HepG2 (cell line): Measurements from ENCODE around the gene HAGHL. TPM values are rescaled to one million over a fixed set of nuclear protein-coding genes. Genes with fewer than 3 reads are reported as not detected.

Source experiments
- AFF4 ChIP-seq: sonication (generic); formaldehyde crosslinking; IDR thresholded peaks from 2 replicates; pipeline ENCODE4 v1.4.0; 2020; ENCODE audit warnings: missing genetic modification reagents
- FOXM1 ChIP-seq: sonication (generic); formaldehyde crosslinking; IDR thresholded peaks from 2 replicates; pipeline ENCODE4 v1.5.0; 2020; ENCODE audit warnings: missing genetic modification reagents
- GATA4 ChIP-seq: sonication (generic); IDR thresholded peaks from 2 replicates; pipeline ENCODE4 v1.6.1; 2016; ENCODE audit warnings: antibody characterized with exemption, low read depth, borderline replicate concordance
- HMGXB3 ChIP-seq: sonication (generic); formaldehyde crosslinking; IDR thresholded peaks from 2 replicates; pipeline ENCODE4 v1.4.0; 2020; ENCODE audit warnings: missing genetic modification reagents, borderline replicate concordance
- IKZF1 ChIP-seq: fragments of 450-650 bp; IDR thresholded peaks from 2 replicates; pipeline ENCODE4 v1.7.1; 2016
- JARID2 ChIP-seq: sonication (generic); formaldehyde crosslinking; IDR thresholded peaks from 2 replicates; pipeline ENCODE4 v1.8.1; 2023; ENCODE audit warnings: missing genetic modification reagents, inconsistent platforms; ENCODE audit not compliant: insufficient replicate concordance
- LBX2 ChIP-seq: sonication (generic); formaldehyde crosslinking; IDR thresholded peaks from 2 replicates; pipeline ENCODE4 v1.5.0; 2020; ENCODE audit warnings: missing genetic modification reagents, mild to moderate bottlenecking, borderline replicate concordance
- PREB ChIP-seq: sonication (generic); formaldehyde crosslinking; IDR thresholded peaks from 2 replicates; pipeline ENCODE4 v1.4.0; 2020; ENCODE audit warnings: missing genetic modification reagents
- RARG ChIP-seq: sonication (generic); formaldehyde crosslinking; IDR thresholded peaks from 2 replicates; pipeline ENCODE4 v1.4.0; 2020; ENCODE audit warnings: low read depth, mild to moderate bottlenecking, missing genetic modification reagents
- ZBTB38 ChIP-seq: sonication (generic); formaldehyde crosslinking; IDR thresholded peaks from 2 replicates; pipeline ENCODE4 v1.5.1; 2020; ENCODE audit warnings: mild to moderate bottlenecking, missing genetic modification reagents
- ZNF160 ChIP-seq: sonication (generic); formaldehyde crosslinking; IDR thresholded peaks from 2 replicates; pipeline ENCODE4 v1.8.0; 2022; ENCODE audit warnings: mild to moderate bottlenecking, inconsistent platforms, missing genetic modification reagents
- ZNF3 ChIP-seq: IDR thresholded peaks from 2 replicates; pipeline ENCODE4 v1.7.0; 2017; ENCODE audit warnings: inconsistent platforms
- ZNF335 ChIP-seq: sonication (generic); formaldehyde crosslinking; IDR thresholded peaks from 2 replicates; pipeline ENCODE4 v1.4.0; 2020; ENCODE audit warnings: missing genetic modification reagents
- ZNF570 ChIP-seq: sonication (generic); formaldehyde crosslinking; IDR thresholded peaks from 2 replicates; pipeline ENCODE4 v1.4.0; 2020; ENCODE audit warnings: mild to moderate bottlenecking, missing genetic modification reagents, borderline replicate concordance
- ZNF660 ChIP-seq: sonication (generic); formaldehyde crosslinking; IDR thresholded peaks from 2 replicates; pipeline ENCODE4 v1.5.1; 2020; ENCODE audit warnings: mild to moderate bottlenecking, low read depth, missing genetic modification reagents, borderline replicate concordance
- ZNF781 ChIP-seq: sonication (generic); formaldehyde crosslinking; IDR thresholded peaks from 2 replicates; pipeline ENCODE4 v1.5.1; 2020; ENCODE audit warnings: borderline replicate concordance, mild to moderate bottlenecking, missing genetic modification reagents; ENCODE audit errors: not compliant biosample characterization
- ZNF816 ChIP-seq: sonication (generic); formaldehyde crosslinking; IDR thresholded peaks from 2 replicates; pipeline ENCODE4 v1.8.0; 2022; ENCODE audit warnings: missing genetic modification reagents, mild to moderate bottlenecking, borderline replicate concordance
- polyA plus RNA-seq, 8 experiments: library from polyadenylated mRNA; depleted of rRNA in 3 of 8; stranded (reverse) in 7 of 8; unstranded in 1 of 8; fragments of >200 nt; fragmentation: Illumina TruSeq in 4 of 8; extraction: Trizol in 4 of 8; gene quantifications; 2 replicates each; pipeline versions ENCODE4 v1.2.1 to v1.2.3, GENCODE V29; 2011 to 2016; ENCODE audit warnings: low read depth in 4 of 8, missing spikeins in 1 of 8, mixed read lengths in 1 of 8; ENCODE audit not compliant: insufficient read depth in 1 of 8
- total RNA-seq, 5 experiments: library from RNA; depleted of rRNA; stranded (reverse); fragments of >200 nt; fragmentation: Illumina TruSeq; extraction: Trizol; gene quantifications; 2 replicates each; pipeline ENCODE4 v1.2.3, GENCODE V29; 2016; ENCODE audit warnings: low read depth in 1 of 5

HAGHL gene
- total and polyA plus RNA-seq, 2 of the 13 experiments (the other 11 are each of a cell fraction or from before 2014, with no cell fraction given) = 3.4 to 8.4 TPM

- TF ChIP-seq ZNF335 (CRISPR knock-in tag) = no peak
- TF ChIP-seq ZNF570 (CRISPR knock-in tag) = 0 out of 2 replicates have a peak, but pooled peaks have one; percentile 47
- TF ChIP-seq PREB (CRISPR knock-in tag) = no peak; the same call in 1 of the 2 replicates
- TF ChIP-seq FOXM1 = no peak
- TF ChIP-seq IKZF1 = no peak
- no peak for TF ChIP-seq ZNF660
- no peak for TF ChIP-seq RARG
- no peak for TF ChIP-seq AFF4
- TF ChIP-seq LBX2 (CRISPR knock-in tag) = peak; percentile 59; the same call in 1 of the 2 replicates
- TF ChIP-seq ZBTB38 (CRISPR knock-in tag) = peak; percentile 93
- TF ChIP-seq ZNF816 (CRISPR knock-in tag) = peak; percentile 76; the same call in 1 of the 2 replicates
- TF ChIP-seq ZNF781 = peak; percentile 51
- TF ChIP-seq ZNF3 = no peak
- no peak for TF ChIP-seq HMGXB3 (CRISPR knock-in tag)
- no peak; the same call in 1 of the 2 replicates for TF ChIP-seq ZNF160 (CRISPR knock-in tag)
- no peak for TF ChIP-seq JARID2 (CRISPR knock-in tag)
- peak; percentile 53; the same call in 1 of the 2 replicates for TF ChIP-seq GATA4
Observed at GRCh38 chr16:720990-721764, 5.7 kb upstream of the HAGHL start, which contains the start of gene ANTKMT (continued).
